Prostate gland (tissue), 2 donors: ENCODE measurements around the gene SPNS2. TPM values are rescaled to one million over a fixed set of nuclear protein-coding genes. Genes with fewer than 3 reads are reported as not detected.

Experiments used
- DNase-seq: peaks from one replicate; pipeline ENCODE4 v3.0.0-alpha.2; 2019; ENCODE audit warnings: low spot score
- H3K27ac ChIP-seq, 2 donors: fragments of 200-600 bp; sonication (generic); 2 replicates each; pipeline ENCODE4 v1.5.1; 2017 to 2019
- H3K27me3 ChIP-seq: fragments of 200-600 bp; sonication (generic); replicated peaks from 2 replicates; pipeline ENCODE4 v1.5.1; 2019; ENCODE audit not compliant: insufficient read depth
- H3K36me3 ChIP-seq, 2 donors: fragments of 200-600 bp; sonication (generic); 1 replicate in 1 of 2; 2 replicates in 1 of 2; pipeline versions ENCODE4 v1.5.1 to v1.8.1; 2017 to 2019
- H3K4me1 ChIP-seq: fragments of 200-600 bp; sonication (generic); replicated peaks from 2 replicates; pipeline ENCODE4 v1.5.1; 2019
- H3K4me3 ChIP-seq, 2 donors: fragments of 200-600 bp; sonication (generic); 2 replicates each; pipeline ENCODE4 v1.5.1; 2017 to 2019
- H3K9me3 ChIP-seq: fragments of 200-600 bp; sonication (generic); 2 replicates; pipeline ENCODE4 v1.5.1; 2017
- CTCF ChIP-seq, 4 experiments: fragments of 200-600 bp in 2 of 4; fragments of 450-650 bp in 2 of 4; sonication (generic) in 2 of 4; IDR thresholded peaks; 1 replicate in 3 of 4; 2 replicates in 1 of 4; pipeline ENCODE4 v1.5.1; 2016 to 2019; ENCODE audit warnings: antibody characterized with exemption in 4 of 4, mild to moderate bottlenecking in 2 of 4, moderate library complexity in 2 of 4
- POLR2A ChIP-seq: fragments of 450-650 bp; IDR thresholded peaks from one replicate; pipeline ENCODE4 v1.6.1; 2016; ENCODE audit warnings: antibody characterized with exemption, mild to moderate bottlenecking
- POLR2AphosphoS5 ChIP-seq: sonication (generic); formaldehyde crosslinking; IDR thresholded peaks from one replicate; pipeline ENCODE4 v1.6.1; 2017; ENCODE audit warnings: antibody characterized with exemption
- WGBS: methylation state at CpG from one replicate; pipeline ENCODE4 v1.1.5; 2018; 5-methylcytosine and 5-hydroxymethylcytosine counted together
- intact Hi-C: fragments of 100-400 bp; cut with DNase I; formaldehyde crosslinking; loops from one replicate; pipeline ENCODE4 v1.14.2; 2022
- total RNA-seq, 2 donors: library from RNA; depleted of rRNA; stranded (reverse); fragments of >200 nt; gene quantifications; one replicate each; pipeline ENCODE4 v1.1.0, GENCODE V29; 2016

Gene SPNS2
- total RNA-seq, 2 donors from 2014 or later = 6.6 to 14.0 TPM

GRCh38 chr17:4536742-4537411, 38.2 kb downstream of the SPNS2 start:
- no peak for DNase-seq
- Histone ChIP-seq H3K27me3 (no peaks in the 10 kb centered on the region), H3K4me3 (no peak overlapping the region), H3K4me1 (no peaks in the 10 kb centered on the region), H3K36me3 (no peaks in the 10 kb centered on the region), H3K9me3 (no peaks in the 10 kb centered on the region), H3K27ac (no peak overlapping the region)
- intact Hi-C loops = loop anchor here (10.0 kb wide), 1 partner anchor 112 kb away; no protein-coding TSS in a partner anchor
- 52% methylated on average over 18 of the region's 18 CpGs for WGBS
- TF ChIP-seq POLR2AphosphoS5 (no peak), POLR2A (no peak), CTCF (IDR thresholded peaks at IDR 0.05) (no peak)

GRCh38 chr17:4537451-4538235, 39.0 kb downstream of the SPNS2 start:
- H3K27ac ChIP-seq = no peak overlapping the region
- no peak overlapping the region for H3K4me3 ChIP-seq
- H3K9me3 ChIP-seq = no peaks in the 10 kb centered on the region
- no peak for DNase-seq
- intact Hi-C loops = loop anchor here (10.0 kb wide), 1 partner anchor 113 kb away; no protein-coding TSS in a partner anchor
- H3K4me1 ChIP-seq = no peaks in the 10 kb centered on the region
- H3K36me3 ChIP-seq = peaks cover 0 to 6% of the 10 kb centered on the region in 2 donors
- TF ChIP-seq POLR2A = no peak
- TF ChIP-seq CTCF (IDR thresholded peaks at IDR 0.05) = no peak
- TF ChIP-seq POLR2AphosphoS5 = no peak
- H3K27me3 ChIP-seq = no peaks in the 10 kb centered on the region
- 74% methylated on average over 19 of the region's 19 CpGs for WGBS

GRCh38 chr17:4538236-4539002, 39.7 kb downstream of the SPNS2 start:
- Histone ChIP-seq H3K27me3 (no peaks in the 10 kb centered on the region), H3K27ac (no peak overlapping the region), H3K4me3 (no peak overlapping the region), H3K9me3 (no peaks in the 10 kb centered on the region), H3K36me3 (peaks cover 0 to 14% of the 10 kb centered on the region in 2 donors), H3K4me1 (no peaks in the 10 kb centered on the region)
- no peak for DNase-seq
- 82% methylated on average over 13 of the region's 13 CpGs for WGBS
- TF ChIP-seq CTCF (IDR thresholded peaks at IDR 0.05) (no peak), POLR2A (no peak), POLR2AphosphoS5 (no peak)
- intact Hi-C loops = loop anchor here (10.0 kb wide), 1 partner anchor 114 kb away; no protein-coding TSS in a partner anchor

GRCh38 chr17:4539025-4539424, 40.3 kb downstream of the SPNS2 start:
- no peaks in the 10 kb centered on the region for H3K9me3 ChIP-seq
- TF ChIP-seq CTCF (IDR thresholded peaks at IDR 0.05) = no peak
- TF ChIP-seq POLR2A = no peak
- TF ChIP-seq POLR2AphosphoS5 = no peak
- no peak overlapping the region for H3K27ac ChIP-seq
- no peak for DNase-seq
- H3K36me3 ChIP-seq = peaks cover 0 to 14% of the 10 kb centered on the region in 2 donors
- H3K4me1 ChIP-seq = no peaks in the 10 kb centered on the region
- no peaks in the 10 kb centered on the region for H3K27me3 ChIP-seq
- 71% methylated on average over 8 of the region's 8 CpGs for WGBS
- intact Hi-C loops = loop anchor here (10.0 kb wide), 1 partner anchor 114 kb away; no protein-coding TSS in a partner anchor
- no peak overlapping the region for H3K4me3 ChIP-seq
